B cell (primary cell): Measurements from ENCODE around the gene NHS.

Experiments
- CTCF ChIP-seq: fragments of 200-600 bp; IDR thresholded peaks from one replicate; pipeline ENCODE4 v1.8.0; 2022; ENCODE audit warnings: antibody characterized with exemption, mild to moderate bottlenecking
- EZH2 ChIP-seq: IDR thresholded peaks from 2 replicates; pipeline ENCODE4 v1.6.1; 2012; ENCODE audit warnings: borderline replicate concordance, low read depth, mild to moderate bottlenecking, moderate library complexity, low read length; ENCODE audit not compliant: insufficient read depth, poor library complexity, severe bottlenecking

GRCh38 chrX:17689971-17690409 lies 315.0 kb downstream of the NHS start:
- TF ChIP-seq CTCF = peak; percentile 45
- TF ChIP-seq EZH2 = no peak
